Neural cell (in vitro differentiated cells): ENCODE results near the gene ARMC12. TPM values are rescaled to one million over a fixed set of nuclear protein-coding genes. Genes with fewer than 3 reads are reported as not detected.

Experiments used
- H2AFZ ChIP-seq: fragments of 200-600, 300-800 bp; sonication (generic), shearing (Covaris generic); 2 replicates; pipeline ENCODE4 v1.6.0; 2014; ENCODE audit warnings: low read depth, mild to moderate bottlenecking, antibody characterized with exemption, low read length, moderate library complexity
- H3F3A ChIP-seq: fragments of 200-600 bp; shearing (Covaris generic); 2 replicates; pipeline ENCODE4 v1.6.1; 2016; ENCODE audit warnings: mild to moderate bottlenecking, moderate library complexity, mixed read lengths, antibody characterized with exemption, low read length; ENCODE audit not compliant: insufficient read depth, poor library complexity, severe bottlenecking
- H3K27ac ChIP-seq: fragments of 200-600, 300-800 bp; sonication (generic), shearing (Covaris generic); 2 replicates; pipeline ENCODE4 v1.5.1; 2014; ENCODE audit warnings: mild to moderate bottlenecking, low read length, moderate library complexity
- H3K27me3 ChIP-seq: fragments of 300-800, 200-600 bp; sonication (generic), shearing (Covaris generic); 2 replicates; pipeline ENCODE4 v1.6.0; 2014; ENCODE audit warnings: mild to moderate bottlenecking, low read depth, low read length, moderate library complexity; ENCODE audit not compliant: insufficient read depth
- H3K36me3 ChIP-seq: fragments of 300-800, 200-600 bp; sonication (generic), shearing (Covaris generic); 2 replicates; pipeline ENCODE4 v1.5.1; 2014; ENCODE audit warnings: mild to moderate bottlenecking, antibody characterized with exemption, low read length, moderate library complexity; ENCODE audit not compliant: insufficient read depth
- H3K4me2 ChIP-seq: fragments of 300-800, 200-600 bp; sonication (generic), shearing (Covaris generic); 2 replicates; pipeline ENCODE4 v1.6.0; 2014; ENCODE audit warnings: mild to moderate bottlenecking, low read length
- H3K4me3 ChIP-seq: fragments of 300-800, 200-600 bp; sonication (generic), shearing (Covaris generic); 2 replicates; pipeline ENCODE4 v1.5.1; 2014; ENCODE audit warnings: mild to moderate bottlenecking, low read length, moderate library complexity
- H3K79me2 ChIP-seq: fragments of 200-600 bp; shearing (Covaris generic); replicated peaks from 2 replicates; pipeline ENCODE4 v1.6.0; 2014; ENCODE audit warnings: mild to moderate bottlenecking, low read length, moderate library complexity; ENCODE audit not compliant: insufficient read depth
- H3K9ac ChIP-seq: fragments of 300-800, 200-600 bp; sonication (generic), shearing (Covaris generic); 2 replicates; pipeline ENCODE4 v1.6.1; 2016; ENCODE audit warnings: mild to moderate bottlenecking, low read length, mixed read lengths
- H3K9me2 ChIP-seq: fragments of 200-600 bp; shearing (Covaris generic); 2 replicates; pipeline ENCODE4 v1.6.1; 2016; ENCODE audit warnings: mild to moderate bottlenecking, low read length, mixed read lengths; ENCODE audit not compliant: insufficient read depth
- H3K9me3 ChIP-seq: fragments of 200-600, 300-800 bp; sonication (generic), shearing (Covaris generic); 2 replicates; pipeline ENCODE4 v1.6.1; 2016; ENCODE audit warnings: mild to moderate bottlenecking, mixed run types, low read length, moderate library complexity, mixed read lengths
- H4K20me1 ChIP-seq: fragments of 200-600 bp; shearing (Covaris generic); 2 replicates; pipeline ENCODE4 v1.6.1; 2016; ENCODE audit warnings: mild to moderate bottlenecking, mixed run types; ENCODE audit not compliant: insufficient read depth
- EP300 ChIP-seq: fragments of 450-650 bp; conservative IDR thresholded peaks from 2 replicates; pipeline ENCODE4 v1.6.1; 2014; ENCODE audit warnings: antibody characterized with exemption, mild to moderate bottlenecking, moderate library complexity; ENCODE audit not compliant: poor library complexity, severe bottlenecking
- EZH2 ChIP-seq: fragments of 200-600, 300-800 bp; shearing (Covaris generic), sonication (generic); IDR thresholded peaks from 2 replicates; pipeline ENCODE4 v1.6.1; 2014; ENCODE audit warnings: antibody characterized with exemption, low read length, borderline replicate concordance, mild to moderate bottlenecking; ENCODE audit not compliant: insufficient read depth, poor library complexity, severe bottlenecking
- MXI1 ChIP-seq: fragments of 450-650 bp; conservative IDR thresholded peaks from 2 replicates; pipeline ENCODE4 v1.6.1; 2014; ENCODE audit warnings: antibody characterized with exemption, mild to moderate bottlenecking; ENCODE audit not compliant: poor library complexity, severe bottlenecking
- POLR2AphosphoS5 ChIP-seq: IDR thresholded peaks from 2 replicates; pipeline ENCODE4 v1.6.1; 2012
- RAD21 ChIP-seq: fragments of 450-650 bp; conservative IDR thresholded peaks from 2 replicates; pipeline ENCODE4 v1.6.1; 2014; ENCODE audit warnings: antibody characterized with exemption, mild to moderate bottlenecking, moderate library complexity
- SMC3 ChIP-seq: fragments of 450-650 bp; conservative IDR thresholded peaks from 2 replicates; pipeline ENCODE4 v1.6.1; 2014; ENCODE audit warnings: antibody characterized with exemption, mild to moderate bottlenecking, moderate library complexity; ENCODE audit not compliant: poor library complexity
- TAF1 ChIP-seq: IDR thresholded peaks from 2 replicates; pipeline ENCODE4 v1.6.1; 2012; ENCODE audit warnings: low read depth
- polyA plus RNA-seq: library from polyadenylated mRNA; depleted of rRNA; stranded (reverse); fragments of >200 nt; gene quantifications from 2 replicates; pipeline ENCODE4 v1.2.3, GENCODE V29; 2014
- TF ChIP-seq, protein P1 (sequence below): fragments of 450-650 bp; IDR thresholded peaks from 2 replicates; pipeline ENCODE4 v1.5.1; 2014; ENCODE audit warnings: antibody characterized with exemption, mild to moderate bottlenecking, moderate library complexity; ENCODE audit not compliant: poor library complexity, severe bottlenecking
- TF ChIP-seq, protein P2 (sequence below): IDR thresholded peaks from 2 replicates; pipeline ENCODE4 v1.6.1; 2012; ENCODE audit warnings: borderline replicate concordance

Gene ARMC12
- polyA plus RNA-seq, 1 donor from 2014 or later = 2.2 TPM

DNA sequence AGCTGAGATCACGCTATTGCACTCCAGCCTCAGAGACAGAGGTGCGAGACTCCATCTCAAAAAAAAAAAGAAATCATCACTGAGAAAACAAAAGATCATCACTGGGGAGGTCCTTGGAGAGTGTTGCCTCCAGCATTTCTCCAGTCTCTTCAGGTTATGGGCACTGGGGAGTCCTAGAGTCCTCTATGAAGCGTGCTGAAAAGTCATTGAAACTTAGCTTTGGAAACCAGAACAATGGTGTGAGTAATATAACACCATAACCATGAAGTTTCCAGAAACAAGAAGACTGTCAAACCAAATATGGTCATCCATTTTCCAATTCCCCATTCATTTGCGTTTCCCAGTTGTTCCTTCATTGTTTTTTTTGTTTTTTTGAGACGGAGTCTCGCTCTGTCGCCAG lies 13.7 kb downstream of the ARMC12 start:
- Histone ChIP-seq H3K79me2 (no peaks in the 10 kb centered on the region), H3K9ac (no peak overlapping the region), H4K20me1 (no peaks in the 10 kb centered on the region), H3K4me3 (no peak overlapping the region), H3K9me2 (no peaks in the 10 kb centered on the region), H3F3A (no peaks in the 10 kb centered on the region), H3K4me2 (no peak overlapping the region), H3K36me3 (no peaks in the 10 kb centered on the region), H3K27ac (no peak overlapping the region), H2AFZ (no peak overlapping the region), H3K9me3 (no peaks in the 10 kb centered on the region), H3K27me3 (no peaks in the 10 kb centered on the region)
- TF ChIP-seq SMC3 (no peak), RAD21 (no peak), TAF1 (no peak), POLR2AphosphoS5 (no peak), EZH2 (no peak), EP300 (no peak), MXI1 (no peak)
- TF ChIP-seq, protein P1, sequence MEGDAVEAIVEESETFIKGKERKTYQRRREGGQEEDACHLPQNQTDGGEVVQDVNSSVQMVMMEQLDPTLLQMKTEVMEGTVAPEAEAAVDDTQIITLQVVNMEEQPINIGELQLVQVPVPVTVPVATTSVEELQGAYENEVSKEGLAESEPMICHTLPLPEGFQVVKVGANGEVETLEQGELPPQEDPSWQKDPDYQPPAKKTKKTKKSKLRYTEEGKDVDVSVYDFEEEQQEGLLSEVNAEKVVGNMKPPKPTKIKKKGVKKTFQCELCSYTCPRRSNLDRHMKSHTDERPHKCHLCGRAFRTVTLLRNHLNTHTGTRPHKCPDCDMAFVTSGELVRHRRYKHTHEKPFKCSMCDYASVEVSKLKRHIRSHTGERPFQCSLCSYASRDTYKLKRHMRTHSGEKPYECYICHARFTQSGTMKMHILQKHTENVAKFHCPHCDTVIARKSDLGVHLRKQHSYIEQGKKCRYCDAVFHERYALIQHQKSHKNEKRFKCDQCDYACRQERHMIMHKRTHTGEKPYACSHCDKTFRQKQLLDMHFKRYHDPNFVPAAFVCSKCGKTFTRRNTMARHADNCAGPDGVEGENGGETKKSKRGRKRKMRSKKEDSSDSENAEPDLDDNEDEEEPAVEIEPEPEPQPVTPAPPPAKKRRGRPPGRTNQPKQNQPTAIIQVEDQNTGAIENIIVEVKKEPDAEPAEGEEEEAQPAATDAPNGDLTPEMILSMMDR = no peak
- TF ChIP-seq, protein P2, sequence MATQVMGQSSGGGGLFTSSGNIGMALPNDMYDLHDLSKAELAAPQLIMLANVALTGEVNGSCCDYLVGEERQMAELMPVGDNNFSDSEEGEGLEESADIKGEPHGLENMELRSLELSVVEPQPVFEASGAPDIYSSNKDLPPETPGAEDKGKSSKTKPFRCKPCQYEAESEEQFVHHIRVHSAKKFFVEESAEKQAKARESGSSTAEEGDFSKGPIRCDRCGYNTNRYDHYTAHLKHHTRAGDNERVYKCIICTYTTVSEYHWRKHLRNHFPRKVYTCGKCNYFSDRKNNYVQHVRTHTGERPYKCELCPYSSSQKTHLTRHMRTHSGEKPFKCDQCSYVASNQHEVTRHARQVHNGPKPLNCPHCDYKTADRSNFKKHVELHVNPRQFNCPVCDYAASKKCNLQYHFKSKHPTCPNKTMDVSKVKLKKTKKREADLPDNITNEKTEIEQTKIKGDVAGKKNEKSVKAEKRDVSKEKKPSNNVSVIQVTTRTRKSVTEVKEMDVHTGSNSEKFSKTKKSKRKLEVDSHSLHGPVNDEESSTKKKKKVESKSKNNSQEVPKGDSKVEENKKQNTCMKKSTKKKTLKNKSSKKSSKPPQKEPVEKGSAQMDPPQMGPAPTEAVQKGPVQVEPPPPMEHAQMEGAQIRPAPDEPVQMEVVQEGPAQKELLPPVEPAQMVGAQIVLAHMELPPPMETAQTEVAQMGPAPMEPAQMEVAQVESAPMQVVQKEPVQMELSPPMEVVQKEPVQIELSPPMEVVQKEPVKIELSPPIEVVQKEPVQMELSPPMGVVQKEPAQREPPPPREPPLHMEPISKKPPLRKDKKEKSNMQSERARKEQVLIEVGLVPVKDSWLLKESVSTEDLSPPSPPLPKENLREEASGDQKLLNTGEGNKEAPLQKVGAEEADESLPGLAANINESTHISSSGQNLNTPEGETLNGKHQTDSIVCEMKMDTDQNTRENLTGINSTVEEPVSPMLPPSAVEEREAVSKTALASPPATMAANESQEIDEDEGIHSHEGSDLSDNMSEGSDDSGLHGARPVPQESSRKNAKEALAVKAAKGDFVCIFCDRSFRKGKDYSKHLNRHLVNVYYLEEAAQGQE = no peak

DNA sequence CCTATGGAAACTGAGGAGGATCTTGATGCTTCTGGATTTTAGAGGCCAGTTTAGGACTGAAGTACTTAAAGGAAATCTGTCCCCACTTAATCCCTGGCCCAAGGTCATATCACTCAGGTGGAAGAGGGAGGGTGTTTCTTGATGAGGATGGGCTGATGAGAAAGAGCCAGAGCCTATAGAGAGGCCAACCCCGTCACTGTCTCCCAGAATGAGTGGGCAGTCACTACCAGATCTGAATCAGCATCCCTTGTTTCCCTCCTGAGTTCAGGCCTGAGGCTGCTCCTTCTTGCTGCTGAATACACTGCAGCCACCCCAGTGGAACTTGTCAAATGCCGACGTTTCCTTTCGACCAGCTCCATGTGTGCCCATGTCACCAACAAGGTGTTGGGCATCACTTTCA lies 14.8 kb downstream of the ARMC12 start:
- no peaks in the 10 kb centered on the region for H3K9me3 ChIP-seq
- no peaks in the 10 kb centered on the region for H3K27me3 ChIP-seq
- H2AFZ ChIP-seq = no peak overlapping the region
- TF ChIP-seq SMC3 = no peak
- TF ChIP-seq MXI1 = no peak
- TF ChIP-seq, protein P2 = no peak
- no peak for TF ChIP-seq EP300
- TF ChIP-seq POLR2AphosphoS5 = no peak
- TF ChIP-seq TAF1 = no peak
- no peak for TF ChIP-seq RAD21
- H4K20me1 ChIP-seq = no peaks in the 10 kb centered on the region
- no peaks in the 10 kb centered on the region for H3K36me3 ChIP-seq
- no peak overlapping the region for H3K27ac ChIP-seq
- H3K79me2 ChIP-seq = no peaks in the 10 kb centered on the region
- no peak overlapping the region for H3K9ac ChIP-seq
- H3F3A ChIP-seq = no peaks in the 10 kb centered on the region
- no peak overlapping the region for H3K4me2 ChIP-seq
- no peaks in the 10 kb centered on the region for H3K9me2 ChIP-seq
- H3K4me3 ChIP-seq = no peak overlapping the region
